Measurements from ENCODE around the gene POLD2.
"Not testable (repeated sequence)": the region's sequence is repeated elsewhere in the genome, so short reads cannot be mapped to it uniquely, and the experiment has no call there.

POLD2 gene

DNA sequence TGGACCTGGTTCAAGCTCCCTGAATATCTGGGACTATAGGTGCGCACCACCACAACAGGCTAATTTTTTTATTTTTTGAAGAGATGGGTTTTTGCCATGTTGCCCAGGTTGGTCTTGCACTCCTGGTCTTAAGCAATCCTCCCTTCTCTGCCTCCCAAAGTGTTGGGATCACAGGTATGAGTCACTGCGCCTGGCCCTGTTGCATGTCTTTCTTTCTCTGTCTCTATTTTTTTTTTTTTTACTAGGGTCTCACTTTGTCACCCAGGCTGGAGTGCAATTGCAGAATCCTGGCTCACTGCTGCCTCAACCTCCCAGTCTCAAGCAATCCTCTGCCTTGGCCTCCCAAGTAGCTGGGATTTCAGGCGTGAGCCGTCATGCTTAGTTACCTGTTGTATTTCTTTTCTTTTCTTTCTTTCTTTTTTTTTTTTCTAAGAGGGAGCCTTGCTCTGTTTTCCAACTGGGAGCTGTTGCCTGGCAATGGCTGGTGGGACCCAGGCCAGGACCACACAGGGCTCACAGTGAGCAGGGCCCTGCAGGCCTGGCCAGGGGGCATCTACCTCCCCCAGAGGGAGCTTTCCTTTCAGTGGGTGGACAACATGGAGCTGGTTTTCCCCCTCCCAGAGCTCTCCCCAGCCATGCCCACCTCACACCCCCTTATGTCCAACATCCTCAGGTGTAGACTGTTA lies 11.7 kb upstream of the POLD2 start:
- no peak for DNase-seq

DNA sequence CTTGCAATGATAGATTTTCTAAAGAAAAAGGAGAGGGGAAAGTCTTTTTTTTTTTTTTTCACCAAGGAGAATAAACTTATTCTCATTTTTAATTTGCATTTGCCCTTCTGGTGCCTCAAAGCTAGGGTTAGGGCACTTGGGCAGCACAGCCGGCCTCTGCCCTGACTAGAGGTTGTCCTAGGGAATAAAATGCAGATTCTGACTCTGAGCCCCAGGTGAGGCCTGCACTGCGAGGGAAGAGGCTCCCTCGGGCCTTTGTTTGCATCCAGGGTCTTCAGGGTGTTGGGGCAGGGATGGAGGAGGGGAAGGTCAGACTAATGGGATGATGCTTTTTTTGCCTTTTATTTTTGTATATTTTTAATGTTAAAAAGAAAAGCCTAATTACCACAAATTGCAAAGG lies 9.9 kb upstream of the POLD2 start:
- no peak for DNase-seq

- no peak for DNase-seq
Observed at GRCh38 chr7:44132039-44132438, 8.7 kb upstream of the POLD2 start.

- no peak for DNase-seq
Observed at GRCh38 chr7:44131173-44132029, 8.1 kb upstream of the POLD2 start.

DNA sequence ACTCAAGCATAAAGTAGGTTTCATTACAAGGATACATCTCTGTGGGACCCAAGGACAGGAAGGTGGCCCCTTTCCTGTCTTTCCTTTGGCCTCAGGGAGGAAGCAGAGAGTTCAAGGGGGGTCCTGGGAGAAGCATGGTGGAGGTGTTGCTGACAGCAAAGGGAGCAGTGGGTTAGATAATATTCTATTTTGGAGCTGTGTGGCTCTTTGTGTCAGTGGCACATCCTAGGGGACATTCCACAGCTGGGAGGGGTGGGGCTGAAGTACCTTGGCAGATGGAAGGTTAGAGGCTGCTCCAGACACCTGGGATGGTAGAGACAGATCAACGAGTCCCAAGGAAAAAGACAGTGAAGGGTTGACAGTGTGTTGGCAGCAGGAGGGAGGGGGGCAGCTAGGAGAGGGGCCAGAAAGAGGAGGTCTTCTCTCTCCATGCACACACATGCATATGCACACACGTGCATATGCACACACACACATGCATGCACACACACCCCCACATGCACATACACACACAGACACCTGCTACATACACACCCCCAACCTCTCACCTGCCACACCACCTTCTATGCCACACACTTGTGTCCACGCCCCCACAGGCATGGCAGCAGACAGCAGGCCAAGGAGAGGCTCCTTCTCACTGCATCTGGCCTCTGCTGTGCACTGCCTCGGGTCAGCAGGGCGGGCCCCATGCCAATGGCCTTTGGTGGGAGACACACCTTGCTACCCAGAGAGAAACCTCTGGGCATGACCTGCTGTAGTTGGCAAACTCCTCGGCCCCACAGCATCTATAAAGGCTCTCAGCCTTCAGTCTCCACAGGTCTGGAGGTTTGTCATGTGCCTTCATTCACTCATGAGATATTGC lies 5.6 kb upstream of the POLD2 start:
- DNase-seq = no peak

GRCh38 chr7:44127161-44127560 lies 3.8 kb upstream of the POLD2 start:
- no peak for DNase-seq

GRCh38 chr7:44126574-44126973 lies 3.2 kb upstream of the POLD2 start:
- DNase-seq = not testable (repeated sequence)

- DNase-seq = no peak
Observed at GRCh38 chr7:44124822-44125202, 1.5 kb upstream of the POLD2 start.

- DNase-seq = no peak
Observed at GRCh38 chr7:44122529-44122928, 819 bp downstream of the POLD2 start.

- DNase-seq = no peak
Observed at GRCh38 chr7:44121761-44122420, 1.5 kb downstream of the POLD2 start.

DNA sequence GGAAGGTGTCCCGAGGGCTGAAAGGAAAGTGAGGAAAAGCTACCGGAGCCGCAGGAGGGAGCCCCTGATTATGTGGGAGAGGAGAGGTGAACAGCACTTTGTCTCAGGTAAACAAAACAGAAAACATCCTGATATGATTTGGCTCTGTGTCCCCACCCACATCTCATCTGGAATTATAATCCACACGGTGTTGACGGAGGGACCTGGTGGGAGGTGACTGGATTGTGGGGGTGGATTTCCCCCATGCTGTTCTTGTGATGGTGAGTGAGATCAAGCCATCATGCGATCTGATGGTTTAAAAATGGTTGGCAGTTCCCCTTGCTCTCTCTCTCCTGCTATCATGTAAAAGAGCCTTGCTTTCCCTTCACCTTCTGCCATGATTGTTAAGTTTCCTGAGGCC lies 3.0 kb downstream of the POLD2 start:
- DNase-seq = no peak

DNA sequence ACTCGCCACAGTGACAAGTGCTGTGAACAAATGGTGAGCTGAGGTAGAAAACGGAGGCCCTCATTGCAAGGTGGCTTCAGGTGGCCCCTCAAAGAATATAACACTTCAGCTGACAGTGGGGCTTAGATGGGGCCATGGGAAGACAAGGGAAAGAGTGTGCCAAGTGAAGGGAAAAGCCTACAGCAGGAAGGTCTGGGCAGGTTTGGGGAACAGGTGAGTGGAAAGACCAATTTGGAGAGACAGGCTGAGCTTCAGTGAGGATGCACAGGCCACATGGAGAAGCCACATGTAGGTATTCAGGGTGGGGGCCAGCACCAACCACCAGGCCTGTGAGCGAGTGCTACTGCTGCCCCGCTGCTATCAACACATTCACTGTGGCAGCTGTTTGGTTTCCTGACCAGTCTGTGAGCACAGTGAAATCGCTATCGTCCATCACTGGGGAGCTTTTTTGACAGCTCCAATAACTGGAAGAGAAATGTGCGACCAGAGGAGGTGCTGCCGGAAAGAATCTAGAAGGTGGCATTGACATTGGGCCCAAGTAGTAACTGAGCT lies 3.4 kb downstream of the POLD2 start:
- DNase-seq = no peak

DNA sequence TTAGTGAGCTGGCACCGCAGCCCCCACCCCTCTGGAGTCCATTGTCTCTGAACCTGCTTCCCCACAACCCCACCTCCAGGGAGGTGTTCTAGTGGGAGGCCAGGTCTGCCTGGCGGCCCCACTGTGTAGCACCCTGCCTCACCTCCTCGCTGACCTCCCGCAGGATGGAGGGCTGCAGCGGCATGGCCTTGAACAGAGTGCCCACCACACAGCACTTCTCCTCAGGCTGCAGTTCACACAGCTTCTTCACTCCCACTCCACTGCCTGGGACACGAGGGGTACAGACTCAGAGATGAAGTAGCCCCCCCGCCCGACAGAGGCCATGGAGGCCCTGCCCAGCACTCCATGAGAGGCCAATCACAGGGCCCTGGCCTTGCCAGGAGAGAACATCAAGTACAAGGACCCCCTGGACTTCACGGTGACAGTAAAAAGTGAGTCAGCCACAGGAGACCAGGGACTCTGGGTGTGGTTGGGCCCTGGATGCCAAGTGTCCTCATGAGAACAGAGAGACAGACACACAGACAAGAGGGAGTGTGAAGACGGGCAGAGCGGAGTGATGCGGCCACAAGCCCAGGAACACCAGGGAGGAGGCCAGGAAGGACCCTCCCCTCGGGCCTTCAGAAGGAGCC lies 5.4 kb downstream of the POLD2 start:
- DNase-seq = no peak

- no peak for DNase-seq
Observed at GRCh38 chr7:44116789-44117666, 6.3 kb downstream of the POLD2 start.

DNA sequence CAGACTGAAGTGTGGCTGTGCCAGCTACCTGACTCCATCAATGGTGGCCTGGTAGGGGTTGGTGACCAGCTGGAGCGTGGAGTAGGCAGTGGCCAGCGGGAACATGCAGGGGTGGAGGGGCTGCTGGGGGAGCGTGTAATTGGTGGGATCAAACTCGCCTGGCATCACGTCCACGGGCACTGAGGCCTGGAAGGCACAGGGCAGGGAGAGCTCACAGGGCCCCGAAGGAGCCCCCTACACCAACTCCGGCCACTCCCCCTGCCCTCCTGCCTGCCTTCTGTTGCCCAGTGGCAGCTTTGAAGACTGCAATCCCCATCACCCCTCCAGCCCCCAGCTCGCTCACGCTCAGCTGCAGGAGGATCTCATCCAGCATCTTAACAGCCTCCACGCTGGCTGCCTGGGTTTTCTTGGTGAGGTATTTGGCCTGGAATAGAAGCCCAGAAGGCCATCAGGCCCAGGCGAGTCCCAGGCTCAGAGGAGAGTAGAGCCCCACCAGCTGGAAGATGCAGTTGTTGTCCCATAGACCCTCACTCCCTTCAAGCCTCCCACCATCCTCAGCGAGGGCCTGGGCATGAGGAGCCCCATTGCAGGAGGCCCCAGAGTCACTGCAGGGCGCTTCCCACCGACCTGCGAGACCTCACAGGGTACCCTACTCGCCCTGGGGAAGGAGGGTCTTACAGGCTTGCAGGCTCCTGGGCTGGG lies 7.1 kb downstream of the POLD2 start:
- no peak for DNase-seq

DNA sequence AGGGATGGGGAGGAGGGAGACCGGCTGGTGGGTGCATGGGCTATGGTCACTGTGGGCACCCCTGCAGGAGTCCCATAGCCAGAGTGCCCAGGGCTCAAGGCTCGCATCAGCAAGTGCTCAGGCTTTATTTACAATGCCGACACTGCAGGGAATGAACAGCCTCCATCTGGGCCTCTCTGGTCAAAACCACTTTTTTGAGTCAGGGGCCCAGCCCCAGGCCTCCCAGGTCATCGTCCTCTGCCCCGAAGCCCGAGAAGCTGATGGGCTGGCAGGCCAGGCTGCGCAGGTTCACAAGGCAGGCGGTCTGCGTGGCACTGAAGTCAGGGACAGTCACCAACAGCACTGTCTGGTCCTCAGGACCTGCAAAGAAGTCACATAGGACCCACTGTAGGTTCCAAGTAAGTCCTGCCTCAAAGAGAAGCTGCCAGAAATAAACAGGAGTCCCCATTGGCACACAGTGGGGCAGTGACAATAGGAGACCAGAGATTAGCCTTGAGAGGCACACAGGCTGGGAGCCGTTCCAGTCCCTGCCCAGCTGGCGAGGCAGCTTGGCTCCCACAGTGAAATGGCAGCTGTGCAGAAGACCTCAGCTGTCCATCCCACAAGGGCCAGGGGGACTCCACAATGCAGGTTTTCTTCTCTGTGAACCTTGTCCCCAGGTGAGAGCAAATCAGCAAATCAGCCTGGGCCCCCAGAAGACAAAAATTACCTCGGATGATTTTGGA lies 8.6 kb downstream of the POLD2 start:
- no peak for DNase-seq

DNA sequence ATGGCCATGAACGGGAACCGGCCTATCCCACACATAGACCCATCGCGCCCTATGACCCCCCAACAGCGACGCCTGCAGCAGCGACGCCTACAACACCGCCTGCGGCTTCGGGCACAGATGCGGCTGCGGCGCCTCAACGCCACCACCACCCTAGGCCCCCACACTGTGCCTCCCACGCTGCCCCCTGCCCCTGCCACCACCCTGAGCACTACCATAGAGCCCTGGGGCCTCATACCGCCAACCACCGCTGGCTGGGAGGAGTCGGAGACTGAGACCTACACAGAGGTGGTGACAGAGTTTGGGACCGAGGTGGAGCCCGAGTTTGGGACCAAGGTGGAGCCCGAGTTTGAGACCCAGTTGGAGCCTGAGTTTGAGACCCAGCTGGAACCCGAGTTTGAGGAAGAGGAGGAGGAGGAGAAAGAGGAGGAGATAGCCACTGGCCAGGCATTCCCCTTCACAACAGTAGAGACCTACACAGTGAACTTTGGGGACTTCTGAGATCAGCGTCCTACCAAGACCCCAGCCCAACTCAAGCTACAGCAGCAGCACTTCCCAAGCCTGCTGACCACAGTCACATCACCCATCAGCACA lies 9.5 kb downstream of the POLD2 start:
- no peak for DNase-seq

- no peak for DNase-seq
Observed at GRCh38 chr7:44112997-44113763, 10.2 kb downstream of the POLD2 start.
